SHP77 treated with DMSO at 0.1 percent for 48 hours (cell line): ENCODE results near the gene C13orf46.

Source experiments
- DNase-seq: peaks from one replicate; lab custom pipeline; 2025; lab: John Stamatoyannopoulos, UW

The C13orf46 gene

GRCh38 chr13:113954046-113954835 lies 19.6 kb downstream of the C13orf46 start:
- no peak for DNase-seq

GRCh38 chr13:113953561-113953960 lies 20.3 kb downstream of the C13orf46 start:
- no peak for DNase-seq

GRCh38 chr13:113952983-113953520 lies 20.8 kb downstream of the C13orf46 start:
- DNase-seq, result no peak

GRCh38 chr13:113952151-113952982 lies 21.5 kb downstream of the C13orf46 start:
- no peak for DNase-seq

GRCh38 chr13:113951246-113951999 lies 22.5 kb downstream of the C13orf46 start:
- DNase-seq, result peak; percentile 37

- DNase-seq, result no peak
These were observed 23.2 kb downstream of the C13orf46 start for GRCh38 chr13:113950451-113951245.

GRCh38 chr13:113949546-113949945 lies 24.3 kb downstream of the C13orf46 start:
- no peak for DNase-seq

- no peak for DNase-seq
These were observed 25.7 kb downstream of the C13orf46 start for GRCh38 chr13:113948034-113948742.

GRCh38 chr13:113947311-113948033 lies 26.4 kb downstream of the C13orf46 start:
- peak; percentile 35 for DNase-seq

- DNase-seq, result no peak
These were observed 27.3 kb downstream of the C13orf46 start for GRCh38 chr13:113946409-113947181.

GRCh38 chr13:113945857-113946408 lies 27.9 kb downstream of the C13orf46 start:
- DNase-seq, result no peak

- no peak for DNase-seq
These were observed 29.9 kb downstream of the C13orf46 start for GRCh38 chr13:113943821-113944565.

- DNase-seq, result no peak
These were observed 31.2 kb downstream of the C13orf46 start for GRCh38 chr13:113942591-113943103.

GRCh38 chr13:113941571-113942191 lies 32.2 kb downstream of the C13orf46 start:
- peak; percentile 97 for DNase-seq

- DNase-seq, result no peak
These were observed 34.0 kb downstream of the C13orf46 start for GRCh38 chr13:113939944-113940297.

- no peak for DNase-seq
These were observed 34.5 kb downstream of the C13orf46 start for GRCh38 chr13:113939129-113939943.

- DNase-seq, result no peak
These were observed 35.2 kb downstream of the C13orf46 start for GRCh38 chr13:113938716-113939115.
